Cardiac muscle cell (in vitro differentiated cells and primary cell): ENCODE data around the gene FAM181A. TPM values are rescaled to one million over a fixed set of nuclear protein-coding genes. Genes with fewer than 3 reads are reported as not detected.
A peak's percentile ranks its signal among the peaks of the same experiment; 100 is the strongest.

Source experiments
- DNase-seq, 2 donors: peaks; one replicate each; pipeline versions ENCODE4 v3.0.0 to v3.0.0-alpha.2; 2010 to 2017; ENCODE audit warnings: low read depth in 1 of 2, low spot score in 1 of 2
- H3K27ac ChIP-seq: fragments of 200-600 bp; sonication (generic); 2 replicates; pipeline ENCODE4 v1.5.1; 2016
- H3K27me3 ChIP-seq: fragments of 200-600 bp; sonication (generic); 2 replicates; pipeline ENCODE4 v1.6.0; 2016; ENCODE audit warnings: control low read depth
- H3K36me3 ChIP-seq: fragments of 200-600 bp; sonication (generic); 2 replicates; pipeline ENCODE4 v1.5.1; 2016; ENCODE audit warnings: control low read depth
- H3K4me1 ChIP-seq: fragments of 200-600 bp; sonication (generic); 2 replicates; pipeline ENCODE4 v1.8.1; 2017; ENCODE audit warnings: low read depth, mild to moderate bottlenecking, mixed run types
- H3K4me3 ChIP-seq: fragments of 200-600 bp; sonication (generic); 2 replicates; pipeline ENCODE4 v1.5.1; 2016; ENCODE audit warnings: mild to moderate bottlenecking
- H3K9me3 ChIP-seq: fragments of 200-600 bp; sonication (generic); 2 replicates; pipeline ENCODE4 v1.5.1; 2017; ENCODE audit warnings: low read depth, mild to moderate bottlenecking, control low read depth
- polyA plus RNA-seq: library from polyadenylated mRNA; unstranded; fragments of >200 nt; fragmentation: Nextera tagmentation; extraction: Ambion mirVana; gene quantifications from 2 replicates; pipeline ENCODE4 v1.2.1, GENCODE V29; 2016
- total RNA-seq: library from RNA; depleted of rRNA; stranded (reverse); fragments of >200 nt; gene quantifications from 2 replicates; pipeline ENCODE4 v1.2.3, GENCODE V29; 2016
- TF ChIP-seq, protein P1 (sequence below): IDR thresholded peaks from 2 replicates; pipeline ENCODE4 v1.5.1; 2012; ENCODE audit warnings: low read depth, mild to moderate bottlenecking, low read length

FAM181A gene
- total and polyA plus RNA-seq, 2 experiments from 2014 or later: not detected

DNA sequence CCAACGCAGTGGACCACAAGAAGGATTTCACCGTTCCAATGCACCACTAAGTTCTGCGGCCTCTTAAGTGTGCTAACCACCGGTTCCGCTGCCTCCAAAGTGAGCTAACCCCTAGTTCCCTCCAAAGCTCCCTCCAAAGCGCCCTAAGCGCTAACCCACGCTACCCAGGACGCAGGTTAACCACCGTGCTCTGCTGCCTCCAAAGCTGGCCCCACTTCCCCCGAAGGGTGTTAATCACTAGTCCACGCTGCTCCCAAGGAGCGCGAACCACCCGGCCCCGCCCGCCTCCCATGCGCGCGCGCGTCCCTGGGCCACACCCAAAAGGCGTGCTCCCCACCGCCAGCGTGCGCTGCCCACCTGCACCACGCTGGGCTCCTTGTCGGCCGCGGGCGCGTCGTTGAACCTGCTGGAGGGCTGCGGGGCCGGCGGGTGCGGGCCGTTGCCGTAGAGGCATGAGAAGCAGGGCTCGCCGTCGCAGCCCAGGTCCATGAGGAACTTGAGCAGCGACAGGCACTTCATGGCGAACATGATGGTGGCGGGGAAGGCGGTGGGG, 11.7 kb downstream of the FAM181A start:
- H3K4me3 ChIP-seq: no peak overlapping the region
- TF ChIP-seq, protein P1, sequence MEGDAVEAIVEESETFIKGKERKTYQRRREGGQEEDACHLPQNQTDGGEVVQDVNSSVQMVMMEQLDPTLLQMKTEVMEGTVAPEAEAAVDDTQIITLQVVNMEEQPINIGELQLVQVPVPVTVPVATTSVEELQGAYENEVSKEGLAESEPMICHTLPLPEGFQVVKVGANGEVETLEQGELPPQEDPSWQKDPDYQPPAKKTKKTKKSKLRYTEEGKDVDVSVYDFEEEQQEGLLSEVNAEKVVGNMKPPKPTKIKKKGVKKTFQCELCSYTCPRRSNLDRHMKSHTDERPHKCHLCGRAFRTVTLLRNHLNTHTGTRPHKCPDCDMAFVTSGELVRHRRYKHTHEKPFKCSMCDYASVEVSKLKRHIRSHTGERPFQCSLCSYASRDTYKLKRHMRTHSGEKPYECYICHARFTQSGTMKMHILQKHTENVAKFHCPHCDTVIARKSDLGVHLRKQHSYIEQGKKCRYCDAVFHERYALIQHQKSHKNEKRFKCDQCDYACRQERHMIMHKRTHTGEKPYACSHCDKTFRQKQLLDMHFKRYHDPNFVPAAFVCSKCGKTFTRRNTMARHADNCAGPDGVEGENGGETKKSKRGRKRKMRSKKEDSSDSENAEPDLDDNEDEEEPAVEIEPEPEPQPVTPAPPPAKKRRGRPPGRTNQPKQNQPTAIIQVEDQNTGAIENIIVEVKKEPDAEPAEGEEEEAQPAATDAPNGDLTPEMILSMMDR: no peak
- H3K9me3 ChIP-seq: no peaks in the 10 kb centered on the region
- no peak overlapping the region for H3K27ac ChIP-seq
- no peak for DNase-seq
- H3K4me1 ChIP-seq: no peaks in the 10 kb centered on the region
- peaks cover 87% of the 10 kb centered on the region for H3K36me3 ChIP-seq
- H3K27me3 ChIP-seq: no peaks in the 10 kb centered on the region

DNA sequence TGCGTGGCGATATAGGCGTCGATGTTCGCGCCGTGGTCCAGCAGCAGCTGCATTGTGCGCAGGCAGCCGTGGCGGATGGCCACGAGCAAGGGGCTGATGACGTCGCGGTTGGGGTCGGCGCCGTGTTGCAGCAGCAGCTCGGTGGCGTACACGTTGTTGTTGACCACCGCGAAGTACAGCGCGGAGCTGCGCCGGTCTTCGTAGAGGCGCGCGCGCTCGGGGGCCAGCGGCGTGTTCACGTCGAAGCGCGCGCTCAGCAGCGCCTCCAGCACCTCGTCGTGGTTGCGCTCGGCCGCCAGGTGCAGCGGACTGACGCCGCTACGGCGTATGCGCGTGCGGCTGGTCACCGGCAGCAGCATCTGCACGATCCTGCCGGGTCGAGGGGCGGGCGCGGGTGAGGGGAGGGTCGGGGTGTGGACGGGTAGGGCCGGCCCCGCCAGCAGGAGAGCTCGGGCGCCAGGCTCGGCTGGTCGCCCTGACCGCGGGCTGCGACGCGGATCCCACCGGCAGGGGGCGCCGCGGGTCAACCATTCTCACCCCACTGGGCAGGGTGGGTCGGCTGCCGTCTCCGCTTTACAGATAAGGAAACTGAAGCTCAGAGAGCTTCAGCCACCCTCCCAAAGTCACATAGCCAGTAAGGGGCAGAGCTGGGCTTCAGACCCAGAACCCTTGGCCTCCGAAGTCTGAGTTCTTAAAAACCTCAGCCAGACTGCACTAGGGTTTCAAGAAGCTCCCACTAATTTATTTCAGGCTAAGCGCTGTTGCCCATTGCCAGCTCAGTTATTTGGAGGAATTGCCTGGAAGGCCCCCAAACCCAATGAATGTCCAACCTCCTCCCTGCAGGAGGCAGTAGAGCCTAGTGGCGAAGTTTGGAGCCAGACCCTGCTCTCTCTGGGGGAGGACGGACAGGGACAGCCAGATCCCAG, 12.4 kb downstream of the FAM181A start:
- no peak overlapping the region for H3K4me3 ChIP-seq
- no peaks in the 10 kb centered on the region for H3K27me3 ChIP-seq
- no peak overlapping the region for H3K27ac ChIP-seq
- DNase-seq: peak; percentile 76 to 83
- TF ChIP-seq, protein P1: peak; percentile 61
- H3K36me3 ChIP-seq: peaks cover 87% of the 10 kb centered on the region
- no peaks in the 10 kb centered on the region for H3K9me3 ChIP-seq
- peaks cover 5% of the 10 kb centered on the region for H3K4me1 ChIP-seq

DNA sequence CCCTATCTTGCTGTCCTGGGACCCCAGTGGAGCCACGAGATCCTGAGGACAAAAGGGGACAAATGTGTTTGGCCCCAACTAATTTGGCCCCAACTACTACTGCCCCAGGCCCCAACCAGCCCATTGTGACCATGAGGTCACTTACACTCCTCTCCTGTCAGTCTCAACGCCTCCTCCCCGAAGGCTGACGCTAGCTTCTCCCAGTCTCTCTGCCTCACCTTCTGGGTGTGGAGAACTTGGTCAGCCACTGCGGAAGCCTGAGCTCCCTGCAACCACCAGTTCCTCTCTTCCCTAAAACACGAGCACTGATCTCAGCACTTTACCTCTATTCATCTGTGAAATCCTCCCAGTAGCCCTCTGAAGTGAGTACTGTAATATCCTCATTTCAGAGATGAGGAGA, 13.3 kb downstream of the FAM181A start:
- H3K27me3 ChIP-seq: no peaks in the 10 kb centered on the region
- no peak overlapping the region for H3K4me3 ChIP-seq
- H3K9me3 ChIP-seq: no peaks in the 10 kb centered on the region
- no peak for DNase-seq
- TF ChIP-seq, protein P1: no peak
- H3K4me1 ChIP-seq: peaks cover 14% of the 10 kb centered on the region
- H3K27ac ChIP-seq: peak overlapping the region; percentile 1
- peaks cover 83% of the 10 kb centered on the region for H3K36me3 ChIP-seq

DNA sequence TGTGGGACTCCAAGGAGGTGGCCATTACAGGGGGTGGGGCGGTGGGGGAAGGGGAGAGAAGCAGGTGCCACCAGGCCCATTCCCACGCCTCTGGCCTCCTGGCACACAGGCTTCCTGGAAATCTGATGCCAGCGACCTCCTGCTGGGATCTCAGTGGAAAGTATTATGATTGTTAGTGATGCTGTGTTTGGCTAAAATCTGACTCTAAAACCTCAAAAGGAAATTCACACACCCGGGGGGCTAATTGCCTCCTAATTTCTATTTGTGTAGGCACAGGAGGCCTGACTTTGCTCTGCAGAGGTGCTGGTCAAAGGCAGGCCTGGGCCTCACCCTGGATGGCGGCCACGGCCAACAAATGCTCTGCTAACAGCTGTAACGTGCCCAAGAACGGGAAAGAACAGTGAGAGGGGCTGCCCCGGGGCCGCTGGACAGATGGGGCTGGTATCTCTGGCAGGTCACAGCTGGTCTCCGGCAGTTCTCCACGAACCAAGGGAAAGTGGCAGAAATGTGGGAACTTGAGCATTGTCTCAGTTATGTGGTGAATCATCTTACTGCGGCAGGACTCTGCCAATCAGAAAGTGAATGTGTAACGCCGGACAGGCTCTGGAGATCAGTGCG, 14.3 kb downstream of the FAM181A start:
- peak in 1 of 2 donors; percentile 63 for DNase-seq
- Histone ChIP-seq H3K4me3 (no peak overlapping the region), H3K36me3 (peaks cover 83% of the 10 kb centered on the region), H3K9me3 (no peaks in the 10 kb centered on the region), H3K27ac (peak overlapping the region; percentile 73), H3K27me3 (no peaks in the 10 kb centered on the region), H3K4me1 (peaks cover 15% of the 10 kb centered on the region)
- TF ChIP-seq, protein P1: no peak

DNA sequence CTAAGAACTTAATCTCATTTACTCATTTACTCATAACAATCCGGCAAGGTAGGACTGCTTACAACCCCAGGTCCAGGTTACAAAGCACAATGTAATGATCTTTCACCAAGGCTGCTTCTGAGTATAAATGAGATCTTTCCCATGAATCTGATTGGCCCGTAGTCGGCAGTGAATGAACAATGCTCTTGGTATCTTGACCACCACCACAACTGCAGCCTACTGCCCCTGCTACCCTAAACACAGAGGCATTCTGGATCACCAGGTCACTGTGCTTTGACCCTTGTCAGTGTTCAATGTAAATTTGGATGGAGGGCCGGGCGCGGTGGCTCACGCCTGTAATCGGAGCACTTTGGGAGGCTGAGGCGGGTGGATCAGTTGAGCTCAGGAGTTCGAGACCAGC, 15.9 kb downstream of the FAM181A start:
- H3K4me1 ChIP-seq: peaks cover 15% of the 10 kb centered on the region
- no peak overlapping the region for H3K4me3 ChIP-seq
- no peaks in the 10 kb centered on the region for H3K27me3 ChIP-seq
- H3K9me3 ChIP-seq: no peaks in the 10 kb centered on the region
- DNase-seq: no peak
- TF ChIP-seq, protein P1: no peak
- H3K36me3 ChIP-seq: peaks cover 79% of the 10 kb centered on the region
- no peak overlapping the region for H3K27ac ChIP-seq
